GM23338 (cell line): ENCODE results near the gene DENND2A. TPM values are rescaled to one million over a fixed set of nuclear protein-coding genes. Genes with fewer than 3 reads are reported as not detected.

ENCODE experiments used
- ATAC-seq: fragments of 200-7000 bp; cut with Tn5 transposase; 3 replicates; pipeline ENCODE4 v1.9.1; 2020
- DNase-seq: peaks from one replicate; pipeline ENCODE4 v3.0.0-alpha.2; 2015; ENCODE audit warnings: low spot score
- H2AFZ ChIP-seq: fragments of 200-600 bp; sonication (generic); 2 replicates; pipeline ENCODE4 v1.8.0; 2016; ENCODE audit warnings: antibody characterized with exemption, mild to moderate bottlenecking, moderate library complexity
- H3F3A ChIP-seq: fragments of 200-600 bp; sonication (generic); replicated peaks from 2 replicates; pipeline ENCODE4 v1.8.0; 2017; ENCODE audit warnings: antibody characterized with exemption, mixed run types, low read depth
- H3K27ac ChIP-seq: fragments of 200-600 bp; sonication (generic); 2 replicates; pipeline ENCODE4 v1.6.1; 2016; ENCODE audit warnings: low read depth
- H3K27me3 ChIP-seq: fragments of 200-600 bp; sonication (generic); 2 replicates; pipeline ENCODE4 v1.8.0; 2016; ENCODE audit warnings: mild to moderate bottlenecking, mixed run types, moderate library complexity; ENCODE audit not compliant: insufficient read depth
- H3K36me3 ChIP-seq: fragments of 200-600 bp; sonication (generic); 2 replicates; pipeline ENCODE4 v1.8.0; 2016; ENCODE audit warnings: mild to moderate bottlenecking; ENCODE audit not compliant: insufficient read depth
- H3K4me1 ChIP-seq: fragments of 200-600 bp; sonication (generic); 2 replicates; pipeline ENCODE4 v1.8.0; 2016; ENCODE audit warnings: mild to moderate bottlenecking, moderate library complexity; ENCODE audit not compliant: insufficient read depth
- H3K4me2 ChIP-seq: fragments of 200-600 bp; sonication (generic); 2 replicates; pipeline ENCODE4 v1.7.1; 2017; ENCODE audit warnings: mixed run types
- H3K4me3 ChIP-seq: fragments of 200-600 bp; sonication (generic); 2 replicates; pipeline ENCODE4 v1.6.1; 2016; ENCODE audit warnings: mixed run types
- H3K79me2 ChIP-seq: fragments of 200-600 bp; sonication (generic); replicated peaks from 2 replicates; pipeline ENCODE4 v1.8.0; 2017; ENCODE audit warnings: mild to moderate bottlenecking; ENCODE audit not compliant: insufficient read depth
- H3K9me2 ChIP-seq: fragments of 200-600 bp; sonication (generic); 2 replicates; pipeline ENCODE4 v1.8.0; 2017; ENCODE audit not compliant: insufficient read depth
- H4K20me1 ChIP-seq: fragments of 200-600 bp; sonication (generic); replicated peaks from 2 replicates; pipeline ENCODE4 v1.8.0; 2017; ENCODE audit warnings: mild to moderate bottlenecking; ENCODE audit not compliant: insufficient read depth
- H3K27ac Mint-ChIP-seq: 2 replicates; pipeline ENCODE4 v1.8.0; 2020; ENCODE audit warnings: inconsistent platforms, mild to moderate bottlenecking, moderate library complexity, mixed read lengths
- H3K27me3 Mint-ChIP-seq: 3 replicates; pipeline ENCODE4 v1.8.0; 2022; ENCODE audit warnings: low read depth, mild to moderate bottlenecking, moderate library complexity, mixed read lengths, inconsistent platforms; ENCODE audit not compliant: insufficient read depth, poor library complexity
- H3K36me3 Mint-ChIP-seq: 3 replicates; pipeline ENCODE4 v1.8.0; 2021; ENCODE audit warnings: low read depth, mild to moderate bottlenecking, inconsistent platforms, moderate library complexity, mixed read lengths
- H3K4me1 Mint-ChIP-seq: 3 replicates; pipeline ENCODE4 v1.8.0; 2020; ENCODE audit warnings: mild to moderate bottlenecking, inconsistent platforms, mixed read lengths
- H3K4me3 Mint-ChIP-seq: 3 replicates; pipeline ENCODE4 v1.8.0; 2021; ENCODE audit warnings: moderate library complexity, mild to moderate bottlenecking, inconsistent platforms, mixed read lengths
- H3K9me3 Mint-ChIP-seq: 3 replicates; pipeline ENCODE4 v1.8.0; 2020; ENCODE audit warnings: moderate library complexity, mild to moderate bottlenecking, inconsistent platforms, mixed read lengths
- CREB1 ChIP-seq: fragments of 250-450 bp; sonication (Bioruptor Pico); IDR thresholded peaks from 2 replicates; pipeline ENCODE4 v1.5.0; 2020; ENCODE audit warnings: low read depth, mild to moderate bottlenecking, moderate library complexity
- EZH2 ChIP-seq: fragments of 200-600 bp; sonication (generic); IDR thresholded peaks from one replicate; pipeline ENCODE4 v1.8.0; 2017; ENCODE audit warnings: antibody characterized with exemption, mild to moderate bottlenecking, low read depth; ENCODE audit not compliant: unreplicated experiment
- JUNB ChIP-seq: IDR thresholded peaks from one replicate; pipeline ENCODE4 v1.6.1; 2016; ENCODE audit warnings: antibody characterized with exemption; ENCODE audit not compliant: unreplicated experiment
- NANOG ChIP-seq: IDR thresholded peaks from 2 replicates; pipeline ENCODE4 v1.6.1; 2016; ENCODE audit warnings: antibody characterized with exemption, borderline replicate concordance
- POLR2AphosphoS5 ChIP-seq: IDR thresholded peaks from 2 replicates; pipeline ENCODE4 v1.6.1; 2016; ENCODE audit warnings: antibody characterized with exemption, low read depth
- ZNF114 ChIP-seq: fragments of 250-450 bp; sonication (Bioruptor Pico); IDR thresholded peaks from 2 replicates; pipeline ENCODE4 v1.5.0; 2020; ENCODE audit warnings: mild to moderate bottlenecking, moderate library complexity
- polyA plus RNA-seq: library from polyadenylated mRNA; unstranded; fragments of >200 nt; fragmentation: Nextera tagmentation; extraction: Ambion mirVana; gene quantifications from 2 replicates; pipeline ENCODE4 v1.2.1, GENCODE V29; 2016
- total RNA-seq: library from RNA; depleted of rRNA; stranded (reverse); fragments of >200 nt; shearing (Covaris generic); gene quantifications from 2 replicates; pipeline ENCODE4 v1.2.3, GENCODE V29; 2014
- TF ChIP-seq, protein P1 (sequence below): IDR thresholded peaks from one replicate; pipeline ENCODE4 v1.6.1; 2018; ENCODE audit warnings: antibody characterized with exemption; ENCODE audit not compliant: unreplicated experiment
- TF ChIP-seq, protein P2 (sequence below): fragments of 250-450 bp; sonication (Bioruptor Pico); IDR thresholded peaks from 2 replicates; pipeline ENCODE4 v1.5.0; 2020; ENCODE audit warnings: mild to moderate bottlenecking, moderate library complexity
- TF ChIP-seq, protein P3 (sequence below): IDR thresholded peaks from 2 replicates; pipeline ENCODE4 v1.6.1; 2016; ENCODE audit warnings: antibody characterized with exemption

DENND2A gene
- total and polyA plus RNA-seq, 2 experiments from 2014 or later = 1.7 to 5.6 TPM

DNA sequence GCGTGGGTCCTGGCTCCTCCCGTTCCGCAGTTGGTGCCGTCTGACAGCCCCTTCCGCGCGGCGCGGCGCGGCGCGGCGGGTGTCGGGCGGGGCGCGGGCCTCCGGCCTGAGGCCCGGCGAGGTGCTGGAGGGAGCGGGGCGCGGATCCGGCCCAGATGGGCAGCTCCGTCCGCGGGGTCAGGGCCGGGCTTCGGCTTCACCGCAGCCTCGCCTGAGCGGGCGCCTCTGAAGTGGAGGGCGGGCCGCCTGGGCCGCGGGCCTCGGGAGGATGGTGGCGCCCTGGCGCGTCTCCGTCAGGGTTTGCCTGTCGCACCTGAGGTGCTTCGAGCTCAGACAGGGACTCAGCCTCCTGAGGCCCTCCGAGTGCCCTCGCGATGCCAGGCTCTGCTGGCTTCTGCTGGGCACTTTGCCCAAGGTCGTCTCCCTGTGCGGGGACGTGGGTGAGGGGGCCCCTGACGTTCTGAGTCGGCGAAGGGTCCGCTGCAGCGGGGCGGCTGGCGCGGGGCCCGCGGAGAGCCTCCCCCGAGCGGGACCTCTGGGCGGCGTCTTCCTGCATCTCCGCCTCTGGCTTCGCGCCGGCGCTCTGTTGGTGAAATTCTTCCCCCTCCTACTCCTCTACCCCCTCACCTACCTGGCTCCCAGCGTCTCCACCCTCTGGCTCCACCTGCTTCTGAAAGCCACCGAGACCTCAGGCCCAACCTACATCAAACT lies 32.6 kb upstream of the DENND2A start:
- ATAC-seq = peak; percentile 80
- Mint-ChIP-seq H3K27ac (no peak overlapping the region), H3K4me1 (peaks cover 17% of the 10 kb centered on the region), H3K9me3 (no peaks in the 10 kb centered on the region; the same call in 2 of the 3 replicates), H3K27me3 (peaks cover 18% of the 10 kb centered on the region), H3K4me3 (peak overlapping the region; percentile 75), H3K36me3 (no peaks in the 10 kb centered on the region; the same call in 2 of the 3 replicates)
- H3K27me3 ChIP-seq = 0 out of 2 replicates have a peak, but pooled peaks cover 5% of the 10 kb centered on the region
- H3K4me2 ChIP-seq = peak overlapping the region; percentile 93
- H3K79me2 ChIP-seq = no peaks in the 10 kb centered on the region
- no peak overlapping the region for H3K27ac ChIP-seq
- TF ChIP-seq NANOG (no peak), CREB1 (CRISPR knock-in tag) (no peak), ZNF114 (no peak), POLR2AphosphoS5 (peak; percentile 49; the same call in 1 of the 2 replicates), JUNB (no peak), EZH2 (no peak)
- TF ChIP-seq, protein P1, sequence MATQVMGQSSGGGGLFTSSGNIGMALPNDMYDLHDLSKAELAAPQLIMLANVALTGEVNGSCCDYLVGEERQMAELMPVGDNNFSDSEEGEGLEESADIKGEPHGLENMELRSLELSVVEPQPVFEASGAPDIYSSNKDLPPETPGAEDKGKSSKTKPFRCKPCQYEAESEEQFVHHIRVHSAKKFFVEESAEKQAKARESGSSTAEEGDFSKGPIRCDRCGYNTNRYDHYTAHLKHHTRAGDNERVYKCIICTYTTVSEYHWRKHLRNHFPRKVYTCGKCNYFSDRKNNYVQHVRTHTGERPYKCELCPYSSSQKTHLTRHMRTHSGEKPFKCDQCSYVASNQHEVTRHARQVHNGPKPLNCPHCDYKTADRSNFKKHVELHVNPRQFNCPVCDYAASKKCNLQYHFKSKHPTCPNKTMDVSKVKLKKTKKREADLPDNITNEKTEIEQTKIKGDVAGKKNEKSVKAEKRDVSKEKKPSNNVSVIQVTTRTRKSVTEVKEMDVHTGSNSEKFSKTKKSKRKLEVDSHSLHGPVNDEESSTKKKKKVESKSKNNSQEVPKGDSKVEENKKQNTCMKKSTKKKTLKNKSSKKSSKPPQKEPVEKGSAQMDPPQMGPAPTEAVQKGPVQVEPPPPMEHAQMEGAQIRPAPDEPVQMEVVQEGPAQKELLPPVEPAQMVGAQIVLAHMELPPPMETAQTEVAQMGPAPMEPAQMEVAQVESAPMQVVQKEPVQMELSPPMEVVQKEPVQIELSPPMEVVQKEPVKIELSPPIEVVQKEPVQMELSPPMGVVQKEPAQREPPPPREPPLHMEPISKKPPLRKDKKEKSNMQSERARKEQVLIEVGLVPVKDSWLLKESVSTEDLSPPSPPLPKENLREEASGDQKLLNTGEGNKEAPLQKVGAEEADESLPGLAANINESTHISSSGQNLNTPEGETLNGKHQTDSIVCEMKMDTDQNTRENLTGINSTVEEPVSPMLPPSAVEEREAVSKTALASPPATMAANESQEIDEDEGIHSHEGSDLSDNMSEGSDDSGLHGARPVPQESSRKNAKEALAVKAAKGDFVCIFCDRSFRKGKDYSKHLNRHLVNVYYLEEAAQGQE = no peak
- TF ChIP-seq, protein P2, sequence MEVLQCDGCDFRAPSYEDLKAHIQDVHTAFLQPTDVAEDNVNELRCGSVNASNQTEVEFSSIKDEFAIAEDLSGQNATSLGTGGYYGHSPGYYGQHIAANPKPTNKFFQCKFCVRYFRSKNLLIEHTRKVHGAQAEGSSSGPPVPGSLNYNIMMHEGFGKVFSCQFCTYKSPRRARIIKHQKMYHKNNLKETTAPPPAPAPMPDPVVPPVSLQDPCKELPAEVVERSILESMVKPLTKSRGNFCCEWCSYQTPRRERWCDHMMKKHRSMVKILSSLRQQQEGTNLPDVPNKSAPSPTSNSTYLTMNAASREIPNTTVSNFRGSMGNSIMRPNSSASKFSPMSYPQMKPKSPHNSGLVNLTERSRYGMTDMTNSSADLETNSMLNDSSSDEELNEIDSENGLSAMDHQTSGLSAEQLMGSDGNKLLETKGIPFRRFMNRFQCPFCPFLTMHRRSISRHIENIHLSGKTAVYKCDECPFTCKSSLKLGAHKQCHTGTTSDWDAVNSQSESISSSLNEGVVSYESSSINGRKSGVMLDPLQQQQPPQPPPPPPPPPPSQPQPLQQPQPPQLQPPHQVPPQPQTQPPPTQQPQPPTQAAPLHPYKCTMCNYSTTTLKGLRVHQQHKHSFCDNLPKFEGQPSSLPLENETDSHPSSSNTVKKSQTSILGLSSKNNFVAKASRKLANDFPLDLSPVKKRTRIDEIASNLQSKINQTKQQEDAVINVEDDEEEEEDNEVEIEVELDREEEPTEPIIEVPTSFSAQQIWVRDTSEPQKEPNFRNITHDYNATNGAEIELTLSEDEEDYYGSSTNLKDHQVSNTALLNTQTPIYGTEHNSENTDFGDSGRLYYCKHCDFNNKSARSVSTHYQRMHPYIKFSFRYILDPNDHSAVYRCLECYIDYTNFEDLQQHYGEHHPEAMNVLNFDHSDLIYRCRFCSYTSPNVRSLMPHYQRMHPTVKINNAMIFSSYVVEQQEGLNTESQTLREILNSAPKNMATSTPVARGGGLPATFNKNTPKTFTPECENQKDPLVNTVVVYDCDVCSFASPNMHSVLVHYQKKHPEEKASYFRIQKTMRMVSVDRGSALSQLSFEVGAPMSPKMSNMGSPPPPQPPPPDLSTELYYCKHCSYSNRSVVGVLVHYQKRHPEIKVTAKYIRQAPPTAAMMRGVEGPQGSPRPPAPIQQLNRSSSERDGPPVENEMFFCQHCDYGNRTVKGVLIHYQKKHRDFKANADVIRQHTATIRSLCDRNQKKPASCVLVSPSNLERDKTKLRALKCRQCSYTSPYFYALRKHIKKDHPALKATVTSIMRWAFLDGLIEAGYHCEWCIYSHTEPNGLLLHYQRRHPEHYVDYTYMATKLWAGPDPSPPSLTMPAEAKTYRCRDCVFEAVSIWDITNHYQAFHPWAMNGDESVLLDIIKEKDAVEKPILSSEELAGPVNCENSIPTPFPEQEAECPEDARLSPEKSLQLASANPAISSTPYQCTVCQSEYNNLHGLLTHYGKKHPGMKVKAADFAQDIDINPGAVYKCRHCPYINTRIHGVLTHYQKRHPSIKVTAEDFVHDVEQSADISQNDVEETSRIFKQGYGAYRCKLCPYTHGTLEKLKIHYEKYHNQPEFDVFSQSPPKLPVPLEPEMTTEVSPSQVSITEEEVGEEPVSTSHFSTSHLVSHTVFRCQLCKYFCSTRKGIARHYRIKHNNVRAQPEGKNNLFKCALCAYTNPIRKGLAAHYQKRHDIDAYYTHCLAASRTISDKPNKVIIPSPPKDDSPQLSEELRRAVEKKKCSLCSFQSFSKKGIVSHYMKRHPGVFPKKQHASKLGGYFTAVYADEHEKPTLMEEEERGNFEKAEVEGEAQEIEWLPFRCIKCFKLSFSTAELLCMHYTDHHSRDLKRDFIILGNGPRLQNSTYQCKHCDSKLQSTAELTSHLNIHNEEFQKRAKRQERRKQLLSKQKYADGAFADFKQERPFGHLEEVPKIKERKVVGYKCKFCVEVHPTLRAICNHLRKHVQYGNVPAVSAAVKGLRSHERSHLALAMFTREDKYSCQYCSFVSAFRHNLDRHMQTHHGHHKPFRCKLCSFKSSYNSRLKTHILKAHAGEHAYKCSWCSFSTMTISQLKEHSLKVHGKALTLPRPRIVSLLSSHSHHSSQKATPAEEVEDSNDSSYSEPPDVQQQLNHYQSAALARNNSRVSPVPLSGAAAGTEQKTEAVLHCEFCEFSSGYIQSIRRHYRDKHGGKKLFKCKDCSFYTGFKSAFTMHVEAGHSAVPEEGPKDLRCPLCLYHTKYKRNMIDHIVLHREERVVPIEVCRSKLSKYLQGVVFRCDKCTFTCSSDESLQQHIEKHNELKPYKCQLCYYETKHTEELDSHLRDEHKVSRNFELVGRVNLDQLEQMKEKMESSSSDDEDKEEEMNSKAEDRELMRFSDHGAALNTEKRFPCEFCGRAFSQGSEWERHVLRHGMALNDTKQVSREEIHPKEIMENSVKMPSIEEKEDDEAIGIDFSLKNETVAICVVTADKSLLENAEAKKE = peak; percentile 60; the same call in 1 of the 2 replicates
- TF ChIP-seq, protein P3, sequence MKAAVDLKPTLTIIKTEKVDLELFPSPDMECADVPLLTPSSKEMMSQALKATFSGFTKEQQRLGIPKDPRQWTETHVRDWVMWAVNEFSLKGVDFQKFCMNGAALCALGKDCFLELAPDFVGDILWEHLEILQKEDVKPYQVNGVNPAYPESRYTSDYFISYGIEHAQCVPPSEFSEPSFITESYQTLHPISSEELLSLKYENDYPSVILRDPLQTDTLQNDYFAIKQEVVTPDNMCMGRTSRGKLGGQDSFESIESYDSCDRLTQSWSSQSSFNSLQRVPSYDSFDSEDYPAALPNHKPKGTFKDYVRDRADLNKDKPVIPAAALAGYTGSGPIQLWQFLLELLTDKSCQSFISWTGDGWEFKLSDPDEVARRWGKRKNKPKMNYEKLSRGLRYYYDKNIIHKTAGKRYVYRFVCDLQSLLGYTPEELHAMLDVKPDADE = no peak
- peak overlapping the region; percentile 90 for H2AFZ ChIP-seq
- H3K9me2 ChIP-seq = no peaks in the 10 kb centered on the region
- peak overlapping the region; percentile 72 for H3K4me3 ChIP-seq
- 0 out of 2 replicates have a peak, but pooled peaks cover 3% of the 10 kb centered on the region for H3F3A ChIP-seq
- DNase-seq = peak; percentile 82
- peaks cover 6% of the 10 kb centered on the region; the same call in 1 of the 2 replicates for H4K20me1 ChIP-seq
- H3K36me3 ChIP-seq = no peaks in the 10 kb centered on the region
- H3K4me1 ChIP-seq = peaks cover 25% of the 10 kb centered on the region
